Fibroblast of skin of abdomen (primary cell): ENCODE measurements around the gene INPP5A.

Experiments
- DNase-seq: peaks from one replicate; pipeline ENCODE4 v3.0.0-alpha.2; 2013

Gene INPP5A

DNA sequence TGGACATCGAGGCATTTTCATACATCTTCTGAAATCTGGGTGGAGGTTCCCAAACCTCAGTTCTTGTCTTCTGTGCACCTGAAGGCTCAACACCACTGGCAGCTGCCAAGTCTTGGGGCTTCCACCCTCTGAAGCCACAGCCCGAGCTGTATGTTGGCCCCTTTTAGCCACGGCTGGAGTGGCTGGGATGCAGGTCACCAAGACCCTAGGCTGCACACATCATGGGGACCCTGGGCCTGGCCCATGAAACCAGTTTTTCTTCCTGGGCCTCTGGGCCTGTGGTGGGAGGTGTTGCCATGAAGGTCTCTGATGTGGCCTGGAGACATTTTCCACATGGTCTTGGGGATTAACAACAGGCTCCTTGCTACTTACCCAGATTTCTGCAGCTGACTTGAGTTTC lies 62.1 kb downstream of the INPP5A start:
- no peak for DNase-seq

- DNase-seq = no peak
Measured at GRCh38 chr10:132600416-132600815, 62.8 kb downstream of the INPP5A start.

GRCh38 chr10:132601567-132601966 lies 64.0 kb downstream of the INPP5A start:
- DNase-seq = no peak

GRCh38 chr10:132602614-132603013 lies 65.0 kb downstream of the INPP5A start:
- no peak for DNase-seq

GRCh38 chr10:132603851-132604533 lies 66.4 kb downstream of the INPP5A start:
- DNase-seq = no peak

DNA sequence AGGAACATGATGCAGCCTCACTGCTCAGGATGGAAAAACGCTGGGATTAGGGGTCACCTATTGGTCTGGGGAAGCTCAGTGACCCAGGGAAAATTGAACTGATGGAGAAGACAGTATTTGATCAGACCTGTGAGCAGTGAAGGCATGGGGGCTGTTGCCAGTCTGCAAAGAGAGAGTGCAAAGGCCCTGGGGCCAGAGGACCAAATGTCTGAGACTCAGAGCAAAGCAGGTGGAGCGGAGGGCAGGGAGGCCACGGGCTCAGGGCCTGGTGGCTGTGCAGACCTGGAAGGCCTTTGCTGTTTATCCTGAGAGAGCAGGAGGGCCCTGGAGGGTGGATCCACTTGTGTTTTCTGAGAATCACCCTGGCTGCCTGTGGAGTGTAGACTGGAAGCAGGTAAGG lies 67.1 kb downstream of the INPP5A start:
- DNase-seq = no peak

GRCh38 chr10:132605390-132605789 lies 67.8 kb downstream of the INPP5A start:
- no peak for DNase-seq

- DNase-seq = no peak
Measured at GRCh38 chr10:132606031-132606491, 68.5 kb downstream of the INPP5A start.

- DNase-seq = no peak
Measured at GRCh38 chr10:132606536-132607316, 69.1 kb downstream of the INPP5A start.

DNA sequence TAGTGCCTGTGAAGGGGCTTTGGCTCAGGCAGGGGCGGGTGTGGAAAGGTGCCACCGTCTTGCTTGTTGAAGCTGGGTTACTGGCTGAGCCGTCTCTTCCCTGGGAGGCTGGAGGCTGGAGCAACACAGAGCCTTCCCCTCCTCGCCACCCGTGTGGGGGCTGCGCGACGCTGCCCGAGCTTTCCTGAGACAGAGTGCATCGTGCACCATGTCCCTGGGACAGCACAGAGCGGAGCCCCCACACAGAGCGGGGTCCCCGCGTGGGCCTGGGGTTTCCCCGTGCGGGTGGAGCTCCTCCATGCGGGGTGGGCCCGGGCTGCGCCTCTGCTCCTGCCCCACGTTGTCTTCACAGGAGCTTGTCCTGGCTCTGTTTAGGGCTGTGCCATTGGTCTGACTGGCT lies 69.9 kb downstream of the INPP5A start:
- DNase-seq = no peak

GRCh38 chr10:132607961-132608495 lies 70.4 kb downstream of the INPP5A start:
- no peak for DNase-seq

- no peak for DNase-seq
Measured at GRCh38 chr10:132608511-132609195, 71.1 kb downstream of the INPP5A start.

GRCh38 chr10:132609211-132609610 lies 71.6 kb downstream of the INPP5A start:
- DNase-seq = no peak

DNA sequence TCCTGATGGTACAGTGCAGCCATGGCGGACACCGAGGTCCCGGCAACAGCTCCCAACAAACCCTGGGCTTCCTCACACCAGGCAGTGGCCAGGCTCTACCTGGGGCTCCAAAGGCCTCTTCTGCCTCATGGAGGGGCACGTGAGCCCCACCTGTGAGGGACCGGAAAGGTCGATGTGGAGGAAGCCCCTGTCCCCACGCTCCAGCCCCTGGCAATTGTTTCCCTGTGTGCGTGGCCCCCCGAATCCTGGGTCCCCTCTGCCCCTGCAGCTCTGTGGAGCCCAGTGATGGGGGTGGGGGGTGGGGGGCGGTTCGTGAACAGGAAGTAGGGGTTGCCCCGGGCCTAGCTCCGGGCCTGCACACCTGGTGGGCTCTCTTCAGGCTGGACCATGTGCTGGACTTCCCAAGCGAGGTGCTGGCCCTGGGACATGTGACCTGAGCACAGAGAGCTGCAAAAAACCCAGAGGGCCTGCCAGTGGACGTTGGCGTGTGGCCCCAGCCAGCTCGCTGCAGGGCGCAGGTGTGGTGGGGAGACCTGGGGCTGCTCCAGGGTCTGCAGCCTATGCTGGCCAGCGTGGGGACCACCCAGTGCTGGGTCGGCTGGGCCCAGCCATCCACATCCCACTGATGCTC lies 72.6 kb downstream of the INPP5A start:
- DNase-seq = no peak

- no peak for DNase-seq
Measured at GRCh38 chr10:132611026-132611910, 73.7 kb downstream of the INPP5A start.

- DNase-seq = no peak
Measured at GRCh38 chr10:132611986-132612385, 74.4 kb downstream of the INPP5A start.

DNA sequence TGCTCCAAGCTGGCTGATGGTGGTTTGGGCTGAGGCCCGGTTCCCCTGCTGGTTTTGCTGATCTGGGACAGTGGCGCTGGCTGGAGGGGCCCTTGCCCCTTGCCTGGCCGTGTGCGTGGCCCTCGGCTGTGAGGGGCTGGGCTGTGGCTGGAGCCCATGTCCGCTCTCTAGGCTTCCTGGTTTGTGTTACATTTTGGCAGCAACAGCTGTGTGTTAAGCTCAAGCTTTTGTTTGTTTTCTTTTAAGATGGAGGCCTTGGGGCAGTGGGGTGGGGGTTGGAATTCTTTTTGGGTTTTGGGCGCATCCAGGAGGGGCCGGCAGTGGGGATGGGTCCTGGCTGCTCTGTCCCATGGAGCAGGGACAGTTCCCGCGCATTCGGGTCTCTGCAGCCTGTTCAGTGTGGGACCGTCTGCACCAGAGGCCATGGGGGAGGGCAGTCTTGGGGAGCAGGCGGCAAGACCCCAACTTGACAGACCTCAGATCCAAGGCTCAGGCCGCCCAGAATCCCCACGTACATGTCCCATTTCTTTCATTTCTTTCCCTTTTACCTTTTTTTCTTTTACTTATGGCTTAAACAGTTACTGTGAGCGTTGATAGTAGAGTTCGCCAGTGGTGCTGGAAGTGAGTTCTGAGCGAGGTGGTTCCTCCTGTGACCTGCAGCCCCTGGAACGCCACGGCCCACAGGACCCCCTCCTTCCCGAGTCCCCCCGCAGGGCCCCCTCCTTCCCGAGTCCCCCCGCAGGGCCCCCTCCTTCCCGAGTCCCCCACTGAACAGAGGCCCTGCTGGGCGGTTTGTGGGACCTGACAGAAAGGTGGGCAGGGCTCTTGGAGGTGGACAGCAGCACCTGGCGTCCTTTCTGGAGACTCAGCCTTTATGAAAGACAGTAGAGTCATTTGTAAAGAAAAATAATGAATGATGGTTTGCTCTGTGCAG lies 75.3 kb downstream of the INPP5A start:
- DNase-seq = no peak

- DNase-seq = no peak
Measured at GRCh38 chr10:132613566-132614348, 76.2 kb downstream of the INPP5A start.
